ENCODE results near the gene PPP4R3A. TPM values are rescaled to one million over a fixed set of nuclear protein-coding genes. Genes with fewer than 3 reads are reported as not detected.

The PPP4R3A gene
- total RNA-seq, 2 experiments from 2014 or later = 84.7 to 119 TPM

DNA sequence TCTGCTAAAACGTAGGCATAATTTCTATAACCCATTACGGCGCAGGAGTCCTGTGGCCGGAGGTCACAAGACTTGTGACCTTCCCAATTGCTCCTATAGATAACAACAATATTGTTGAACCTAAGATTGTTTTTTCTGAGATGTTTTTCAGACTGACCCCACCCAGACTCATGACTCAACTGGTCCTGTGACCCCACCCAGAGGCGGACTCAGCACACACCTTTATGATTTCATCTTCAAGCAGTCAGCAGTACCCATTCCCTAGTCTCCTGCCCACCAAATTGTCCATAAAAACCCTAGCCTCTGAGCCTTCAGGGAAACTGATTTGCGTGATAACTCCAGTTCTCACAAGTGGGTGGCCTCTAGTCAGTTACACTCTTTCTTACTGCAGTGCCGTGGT, 5.9 kb upstream of the PPP4R3A start:
- H3K4me3 ChIP-seq (ENCODE audit: low read depth, low read length, poor library complexity, severe bottlenecking) = no peak overlapping the region

GRCh38 chr14:91511043-91511383, 903 bp upstream of the PPP4R3A start:
- Histone ChIP-seq H3K9me3 (ENCODE audit: low read length) (no peaks in the 10 kb centered on the region), H3K4me2 (ENCODE audit: low read length) (peak overlapping the region; percentile 79), H3K9me2 (ENCODE audit: insufficient read depth, low read length) (no peaks in the 10 kb centered on the region), H2AFZ (ENCODE audit: low read length) (peak overlapping the region; percentile 88), H3K79me2 (ENCODE audit: insufficient read depth, low read depth, low read length) (peaks cover 51% of the 10 kb centered on the region), H3K4me3 (ENCODE audit: low read depth, low read length, poor library complexity, severe bottlenecking) (peak overlapping the region; percentile 85), H3K4me1 (ENCODE audit: insufficient read depth, low read length, poor library complexity, severe bottlenecking) (peaks cover 24% of the 10 kb centered on the region), H3K36me3 (ENCODE audit: insufficient read depth, low read length) (peaks cover 31% of the 10 kb centered on the region), H4K20me1 (ENCODE audit: insufficient read depth, low read length) (peaks cover 24% of the 10 kb centered on the region), H3K27ac (ENCODE audit: low read depth, low read length, poor library complexity, severe bottlenecking) (peak overlapping the region; percentile 87)
- TF ChIP-seq EZH2phosphoT487 (IDR thresholded peaks at IDR 0.05; ENCODE audit: borderline replicate concordance, low read depth, low read length) (no peak), CTCF (conservative IDR thresholded peaks at IDR 0.05; ENCODE audit: low read length) (no peak)
- CTCF ChIA-PET (ENCODE audit: unreplicated experiment) = no interaction called here
- DNase-seq (ENCODE audit: low spot score) = peak; percentile 29
- no TSS peak for BruUV-seq (replicated peaks)
- intact Hi-C loops (cut with micrococcal nuclease; ENCODE audit: unreplicated experiment) = loop anchor here (2.0 kb wide), 1 partner anchor 450 kb away; the partner anchor contains the start of gene RPS6KA5
- POLR2A ChIA-PET = interaction anchor here (0.6 to 1.2 kb wide), 4 partner anchors 21 to 629 kb away, joined by 3 to 7 read pairs (median 3); no protein-coding TSS in a partner anchor

More for the DNA sequence above, 5.9 kb upstream of the PPP4R3A start:
- no peak overlapping the region for H3K27ac ChIP-seq (ENCODE audit: low read depth, low read length, poor library complexity, severe bottlenecking)
- H3K79me2 ChIP-seq (ENCODE audit: insufficient read depth, low read depth, low read length) = peaks cover 7% of the 10 kb centered on the region; the same call in 1 of the 2 replicates
- DNase-seq (ENCODE audit: low spot score) = no peak
- H3K4me2 ChIP-seq (ENCODE audit: low read length) = no peak overlapping the region
- no peak overlapping the region for H2AFZ ChIP-seq (ENCODE audit: low read length)
- ChIA-PET POLR2A (no interaction called here), CTCF (ENCODE audit: unreplicated experiment) (no interaction called here)
- H3K9me3 ChIP-seq (ENCODE audit: low read length) = 0 out of 2 replicates have a peak, but pooled peaks cover 3% of the 10 kb centered on the region
- H3K36me3 ChIP-seq (ENCODE audit: insufficient read depth, low read length) = no peaks in the 10 kb centered on the region
- intact Hi-C loops (cut with micrococcal nuclease; ENCODE audit: unreplicated experiment) = no loop called here
- peaks cover 8% of the 10 kb centered on the region for H3K4me1 ChIP-seq (ENCODE audit: insufficient read depth, low read length, poor library complexity, severe bottlenecking)
- H4K20me1 ChIP-seq (ENCODE audit: insufficient read depth, low read length) = no peaks in the 10 kb centered on the region
- H3K9me2 ChIP-seq (ENCODE audit: insufficient read depth, low read length) = no peaks in the 10 kb centered on the region
- no TSS peak for BruUV-seq (replicated peaks)
- no peak for TF ChIP-seq CTCF (conservative IDR thresholded peaks at IDR 0.05; ENCODE audit: low read length)
- TF ChIP-seq EZH2phosphoT487 (IDR thresholded peaks at IDR 0.05; ENCODE audit: borderline replicate concordance, low read depth, low read length) = no peak

- peaks cover 43% of the 10 kb centered on the region for H3K36me3 ChIP-seq (ENCODE audit: insufficient read depth, low read length)
- no peaks in the 10 kb centered on the region for H3K9me3 ChIP-seq (ENCODE audit: low read length)
- H3K79me2 ChIP-seq (ENCODE audit: insufficient read depth, low read depth, low read length) = peaks cover 63% of the 10 kb centered on the region
- H3K4me1 ChIP-seq (ENCODE audit: insufficient read depth, low read length, poor library complexity, severe bottlenecking) = peaks cover 36% of the 10 kb centered on the region
- TF ChIP-seq CTCF (conservative IDR thresholded peaks at IDR 0.05; ENCODE audit: low read length) = no peak
- no peak for TF ChIP-seq EZH2phosphoT487 (IDR thresholded peaks at IDR 0.05; ENCODE audit: borderline replicate concordance, low read depth, low read length)
- no TSS peak for BruUV-seq (replicated peaks)
- no peak for DNase-seq (ENCODE audit: low spot score)
- POLR2A ChIA-PET = interaction anchor here (0.8 to 3.1 kb wide), 5 partner anchors 11 to 112 kb away, joined by 3 to 17 read pairs (median 5); no protein-coding TSS in a partner anchor
- CTCF ChIA-PET (ENCODE audit: unreplicated experiment) = no interaction called here
- peak overlapping the region; percentile 87 for H3K27ac ChIP-seq (ENCODE audit: low read depth, low read length, poor library complexity, severe bottlenecking)
- peak overlapping the region; percentile 85 for H3K4me3 ChIP-seq (ENCODE audit: low read depth, low read length, poor library complexity, severe bottlenecking)
- peak overlapping the region; percentile 91 for H3K4me2 ChIP-seq (ENCODE audit: low read length)
- peaks cover 32% of the 10 kb centered on the region for H4K20me1 ChIP-seq (ENCODE audit: insufficient read depth, low read length)
- H2AFZ ChIP-seq (ENCODE audit: low read length) = peak overlapping the region; percentile 88; the same call in 1 of the 2 replicates
- no peaks in the 10 kb centered on the region for H3K9me2 ChIP-seq (ENCODE audit: insufficient read depth, low read length)
- intact Hi-C loops (cut with micrococcal nuclease; ENCODE audit: unreplicated experiment) = loop anchor here (1.0 to 2.0 kb wide), 2 partner anchors 14 to 449 kb away; partner anchors contain the start of gene RPS6KA5
Measured at GRCh38 chr14:91509878-91510170, 286 bp downstream of the PPP4R3A start.

Data from OCI-LY7 (cell line).